Stimulated activated memory B cell treated with anti-CD40 and anti-IgM and Interleukin-4, amounts not matched to agents 10 μg/mL and 1 μg/mL and 100 μg/mL, for 72 hours (primary cell): ENCODE measurements around the gene ATG10.
A peak's percentile ranks its signal among the peaks of the same experiment; 100 is the strongest.

Experiments used
- ATAC-seq: fragments of 150-1000 bp; cut with Tn5 transposase; 2 replicates; pipeline ENCODE4 v1.10.0; 2021
- H3K27ac Mint-ChIP-seq: one replicate; pipeline ENCODE4 v1.8.0; 2022; ENCODE audit warnings: mild to moderate bottlenecking, mixed read lengths
- H3K27me3 Mint-ChIP-seq: one replicate; pipeline ENCODE4 v1.8.0; 2022; ENCODE audit warnings: mixed read lengths
- H3K36me3 Mint-ChIP-seq: one replicate; pipeline ENCODE4 v1.8.0; 2022; ENCODE audit warnings: mixed read lengths
- H3K4me1 Mint-ChIP-seq: one replicate; pipeline ENCODE4 v1.8.0; 2022; ENCODE audit warnings: mixed read lengths
- H3K4me3 Mint-ChIP-seq: one replicate; pipeline ENCODE4 v1.8.0; 2022; ENCODE audit warnings: mild to moderate bottlenecking, moderate library complexity, mixed read lengths
- H3K9me3 Mint-ChIP-seq: one replicate; pipeline ENCODE4 v1.8.0; 2022; ENCODE audit warnings: mixed read lengths

The ATG10 gene

DNA sequence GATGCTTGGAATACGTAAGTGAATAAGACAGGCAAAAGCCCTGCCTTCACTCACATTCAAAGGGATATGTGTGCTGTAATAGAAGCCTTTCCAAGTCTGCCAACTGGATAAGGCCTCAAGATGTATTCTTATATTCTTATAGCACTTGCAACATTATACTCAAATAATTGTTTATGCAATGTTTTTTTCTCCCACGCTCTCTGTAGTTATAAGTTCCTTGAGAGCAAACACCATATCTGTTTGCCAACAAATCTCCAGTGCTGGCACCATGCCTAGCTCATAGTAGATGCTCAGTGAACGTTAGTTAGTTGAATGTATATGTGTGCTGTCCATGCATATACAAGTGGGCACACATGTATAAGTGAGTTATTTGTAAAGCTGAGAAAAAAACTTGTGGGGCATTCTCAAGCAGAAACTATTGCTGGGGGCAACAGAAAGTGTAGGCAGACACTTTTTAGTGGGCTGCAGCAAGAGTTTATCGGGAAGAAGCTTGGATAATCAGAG, 181.2 kb downstream of the ATG10 start:
- Mint-ChIP-seq H3K4me3 (no peak overlapping the region), H3K27ac (no peak overlapping the region), H3K27me3 (no peaks in the 10 kb centered on the region), H3K9me3 (no peaks in the 10 kb centered on the region), H3K4me1 (no peaks in the 10 kb centered on the region), H3K36me3 (peaks cover 7% of the 10 kb centered on the region)
- ATAC-seq = no peak

DNA sequence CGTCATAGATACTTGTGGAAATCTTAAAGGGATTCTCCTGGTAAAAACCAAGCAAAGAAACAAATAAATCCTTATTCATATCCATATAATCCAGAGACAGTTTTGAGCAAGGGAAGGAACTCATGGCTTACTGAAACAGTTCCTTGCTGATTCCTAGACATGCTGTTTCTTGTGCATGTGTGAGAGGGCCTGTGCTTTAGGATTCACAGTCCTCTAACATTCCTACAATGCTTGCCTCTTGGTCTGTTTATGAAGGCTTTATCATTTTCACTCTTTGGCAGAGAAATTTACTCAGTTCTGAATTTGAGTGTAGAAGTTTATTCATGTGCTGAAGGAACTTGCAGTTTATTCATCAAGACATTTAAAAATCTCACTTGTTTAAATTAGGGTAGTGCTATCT, 183.0 kb downstream of the ATG10 start:
- no peak overlapping the region for H3K4me3 Mint-ChIP-seq
- no peaks in the 10 kb centered on the region for H3K36me3 Mint-ChIP-seq
- no peaks in the 10 kb centered on the region for H3K4me1 Mint-ChIP-seq
- no peaks in the 10 kb centered on the region for H3K9me3 Mint-ChIP-seq
- no peak for ATAC-seq
- H3K27ac Mint-ChIP-seq = no peak overlapping the region
- H3K27me3 Mint-ChIP-seq = no peaks in the 10 kb centered on the region

DNA sequence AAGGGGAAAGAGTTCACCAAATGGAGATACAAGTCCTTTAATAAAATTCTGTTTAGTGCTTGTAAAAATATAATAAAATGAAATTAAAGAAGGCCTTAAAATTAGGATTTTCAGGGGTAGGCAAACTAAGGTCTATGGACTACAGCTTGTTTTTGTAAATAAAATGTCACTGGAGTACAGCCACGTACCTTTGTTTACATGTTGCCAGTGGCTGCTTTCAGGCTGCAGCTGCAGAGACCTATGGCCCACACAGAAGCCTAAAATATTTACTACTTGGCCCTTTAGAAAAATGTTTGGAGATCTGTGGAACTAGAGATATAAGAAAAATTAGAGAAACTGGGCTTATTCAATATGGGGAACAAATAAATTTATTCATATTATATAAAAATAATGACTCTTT, 183.5 kb downstream of the ATG10 start:
- H3K36me3 Mint-ChIP-seq = no peaks in the 10 kb centered on the region
- H3K27ac Mint-ChIP-seq = no peak overlapping the region
- no peaks in the 10 kb centered on the region for H3K4me1 Mint-ChIP-seq
- H3K9me3 Mint-ChIP-seq = no peaks in the 10 kb centered on the region
- H3K27me3 Mint-ChIP-seq = no peaks in the 10 kb centered on the region
- no peak for ATAC-seq
- H3K4me3 Mint-ChIP-seq = no peak overlapping the region

DNA sequence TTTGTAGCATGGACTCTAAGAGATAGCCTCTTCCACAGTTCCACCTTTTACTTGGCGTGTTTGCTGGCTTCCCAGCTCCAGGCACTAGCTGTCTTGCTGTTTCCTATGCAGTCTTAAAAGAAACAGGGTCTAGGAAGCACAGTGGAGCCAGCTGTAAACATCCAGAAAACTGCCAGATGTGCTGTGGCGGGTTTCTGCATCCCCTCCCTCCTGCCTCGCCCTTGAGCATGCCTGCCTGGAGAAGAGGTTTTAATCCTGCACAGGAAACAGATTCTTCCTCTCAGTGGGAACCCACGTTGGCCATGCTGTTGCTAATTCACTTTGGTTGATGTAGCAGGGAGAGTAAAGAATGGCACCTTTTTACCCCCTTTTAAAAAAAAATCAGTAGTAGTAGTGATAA, 185.1 kb downstream of the ATG10 start:
- Mint-ChIP-seq H3K27ac (no peak overlapping the region), H3K4me3 (no peak overlapping the region), H3K36me3 (no peaks in the 10 kb centered on the region), H3K4me1 (no peaks in the 10 kb centered on the region), H3K9me3 (no peaks in the 10 kb centered on the region), H3K27me3 (no peaks in the 10 kb centered on the region)
- ATAC-seq = no peak

DNA sequence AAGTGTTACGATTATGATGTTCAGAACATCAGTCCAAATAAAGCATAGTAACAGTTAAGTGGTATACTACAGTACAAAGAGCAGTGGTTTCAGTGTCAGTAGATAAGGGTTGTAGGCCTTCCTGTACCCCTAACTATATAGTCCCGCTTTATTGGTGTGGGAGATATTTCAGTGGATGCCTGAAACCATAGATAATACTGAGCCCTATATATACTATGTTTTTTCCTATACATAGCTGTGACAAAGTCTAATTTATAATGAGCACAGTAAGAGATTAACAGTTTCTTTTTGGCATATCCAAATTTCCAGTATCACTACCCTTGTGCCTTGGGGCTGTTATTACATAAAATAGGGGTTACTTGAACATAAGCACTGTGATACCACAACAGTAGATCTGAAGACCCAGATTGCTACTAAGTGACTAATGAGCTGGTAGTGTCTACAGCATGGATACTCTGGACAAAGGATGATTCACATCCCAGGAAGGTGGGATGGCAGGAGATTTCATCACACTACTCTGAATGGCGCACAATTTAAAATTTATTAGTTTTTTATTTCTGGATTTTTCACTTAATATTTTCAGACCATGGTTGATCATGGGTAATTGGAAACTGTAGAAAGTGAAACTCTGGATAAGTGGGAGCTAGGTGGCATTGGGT, 187.1 kb downstream of the ATG10 start:
- ATAC-seq = no peak
- H3K4me1 Mint-ChIP-seq = no peaks in the 10 kb centered on the region
- no peaks in the 10 kb centered on the region for H3K36me3 Mint-ChIP-seq
- H3K4me3 Mint-ChIP-seq = no peak overlapping the region
- no peak overlapping the region for H3K27ac Mint-ChIP-seq
- H3K9me3 Mint-ChIP-seq = no peaks in the 10 kb centered on the region
- H3K27me3 Mint-ChIP-seq = no peaks in the 10 kb centered on the region

DNA sequence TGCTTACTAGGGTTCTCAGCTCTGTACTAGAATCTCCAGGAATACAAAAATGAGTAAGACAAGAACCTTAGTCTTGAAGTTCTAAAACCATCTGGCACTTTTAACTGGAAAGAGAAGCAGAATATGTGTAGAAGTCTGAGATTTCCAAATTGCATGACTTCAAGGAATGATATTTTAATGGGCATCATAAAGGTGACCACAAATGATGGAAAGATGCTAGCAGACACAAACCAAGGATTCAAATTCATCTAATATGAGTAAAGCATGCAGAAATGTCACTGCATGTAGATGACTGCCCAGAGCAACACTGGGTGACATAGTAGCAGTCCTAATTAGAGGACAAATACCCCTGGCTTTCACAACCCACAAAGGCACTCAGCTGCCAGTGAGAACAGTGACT, 189.1 kb downstream of the ATG10 start:
- ATAC-seq = no peak
- H3K27ac Mint-ChIP-seq = no peak overlapping the region
- no peaks in the 10 kb centered on the region for H3K4me1 Mint-ChIP-seq
- H3K27me3 Mint-ChIP-seq = no peaks in the 10 kb centered on the region
- H3K4me3 Mint-ChIP-seq = no peak overlapping the region
- H3K36me3 Mint-ChIP-seq = no peaks in the 10 kb centered on the region
- no peaks in the 10 kb centered on the region for H3K9me3 Mint-ChIP-seq

DNA sequence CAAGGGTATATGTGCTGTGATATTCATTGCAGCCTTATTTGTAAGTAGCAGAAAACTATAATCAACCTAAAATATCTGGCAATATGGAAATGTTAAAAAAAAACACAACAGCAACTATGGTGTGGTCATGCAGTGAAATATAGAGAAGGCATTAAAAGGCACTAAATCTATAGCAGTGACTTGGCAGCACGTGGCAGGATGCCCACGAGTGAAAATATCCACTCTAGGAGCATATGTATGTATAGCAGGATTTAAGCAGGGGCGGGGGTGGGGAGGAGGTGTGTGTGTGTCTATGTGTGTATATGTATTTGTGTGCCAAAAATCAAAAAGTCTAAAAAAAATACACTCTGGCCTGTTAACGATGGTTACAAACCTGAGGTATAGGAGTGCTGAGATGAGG, 190.8 kb downstream of the ATG10 start:
- no peaks in the 10 kb centered on the region for H3K9me3 Mint-ChIP-seq
- no peak overlapping the region for H3K4me3 Mint-ChIP-seq
- ATAC-seq = no peak
- H3K4me1 Mint-ChIP-seq = no peaks in the 10 kb centered on the region
- H3K27ac Mint-ChIP-seq = no peak overlapping the region
- no peaks in the 10 kb centered on the region for H3K27me3 Mint-ChIP-seq
- no peaks in the 10 kb centered on the region for H3K36me3 Mint-ChIP-seq

DNA sequence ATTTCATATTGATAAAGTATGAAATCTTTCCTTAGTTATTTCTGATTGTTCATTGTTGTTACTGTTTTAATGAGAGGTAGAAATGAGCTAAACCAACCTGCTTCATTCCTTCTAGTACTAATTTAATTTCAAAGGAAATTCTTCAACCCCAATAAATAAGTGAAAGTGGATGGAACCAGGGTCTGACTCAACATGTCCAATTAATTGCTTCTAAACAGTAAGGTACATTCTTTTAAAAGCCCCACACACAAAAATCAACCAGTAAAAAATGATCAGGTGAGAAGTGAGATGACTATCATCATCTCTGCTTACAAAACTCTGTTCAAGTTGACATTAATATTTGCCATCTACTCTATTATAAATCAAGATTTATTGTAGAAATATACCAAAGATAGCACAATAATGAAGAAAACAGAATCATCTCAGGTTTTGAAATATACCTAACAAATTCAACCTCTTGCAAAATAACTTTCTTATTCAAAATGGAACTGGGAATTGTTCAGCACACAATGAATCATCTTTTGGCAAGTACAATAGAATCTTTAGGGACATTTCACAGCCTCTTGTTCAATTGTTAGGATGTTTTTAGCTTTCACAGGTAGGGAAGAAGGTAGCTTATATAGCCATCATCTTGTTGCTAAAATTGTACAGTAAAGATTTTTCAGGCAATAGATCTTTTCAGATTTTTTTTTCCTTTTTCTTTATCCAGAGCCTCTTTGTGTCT, 191.8 kb downstream of the ATG10 start:
- no peaks in the 10 kb centered on the region for H3K9me3 Mint-ChIP-seq
- H3K4me1 Mint-ChIP-seq = no peaks in the 10 kb centered on the region
- no peaks in the 10 kb centered on the region for H3K36me3 Mint-ChIP-seq
- H3K4me3 Mint-ChIP-seq = no peak overlapping the region
- no peaks in the 10 kb centered on the region for H3K27me3 Mint-ChIP-seq
- no peak overlapping the region for H3K27ac Mint-ChIP-seq
- ATAC-seq = no peak

DNA sequence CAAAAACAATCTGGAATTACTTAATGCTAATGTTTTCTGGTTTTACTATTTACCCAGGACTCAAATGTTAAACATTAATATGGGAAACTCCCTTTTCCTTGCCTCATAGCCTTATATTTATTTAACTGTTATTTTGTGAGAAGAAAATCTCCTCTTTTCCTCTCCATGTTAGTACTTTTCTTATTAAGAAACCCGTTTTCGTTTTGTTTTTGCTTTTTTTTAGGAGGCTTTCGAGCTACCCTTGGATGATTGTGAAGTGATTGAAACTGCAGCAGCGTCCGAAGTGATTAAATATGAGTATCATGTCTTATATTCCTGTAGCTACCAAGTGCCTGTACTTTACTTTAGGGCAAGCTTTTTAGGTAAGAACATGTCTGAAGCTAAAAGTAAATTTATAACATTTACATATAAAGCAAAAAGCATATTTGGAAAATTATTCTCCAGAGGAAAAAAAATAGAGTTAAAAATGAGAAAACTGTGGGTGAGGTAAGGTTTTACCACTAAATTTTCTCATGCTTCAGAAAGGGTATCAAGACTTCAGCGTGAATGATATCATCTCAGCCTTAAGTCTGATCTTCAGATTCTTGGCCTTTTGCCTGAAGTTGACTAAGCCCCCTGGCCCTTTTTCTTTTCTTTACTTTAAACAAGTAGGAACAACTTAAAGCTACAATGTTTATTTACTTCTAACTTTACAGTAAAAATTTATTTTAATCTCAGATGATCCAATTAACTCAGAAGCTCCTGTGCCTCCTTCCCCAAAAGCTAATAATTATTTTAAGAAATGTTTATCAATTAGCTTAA, 192.6 kb downstream of the ATG10 start:
- H3K9me3 Mint-ChIP-seq = no peaks in the 10 kb centered on the region
- no peaks in the 10 kb centered on the region for H3K27me3 Mint-ChIP-seq
- ATAC-seq = no peak
- no peaks in the 10 kb centered on the region for H3K36me3 Mint-ChIP-seq
- H3K4me1 Mint-ChIP-seq = no peaks in the 10 kb centered on the region
- H3K4me3 Mint-ChIP-seq = no peak overlapping the region
- H3K27ac Mint-ChIP-seq = no peak overlapping the region

DNA sequence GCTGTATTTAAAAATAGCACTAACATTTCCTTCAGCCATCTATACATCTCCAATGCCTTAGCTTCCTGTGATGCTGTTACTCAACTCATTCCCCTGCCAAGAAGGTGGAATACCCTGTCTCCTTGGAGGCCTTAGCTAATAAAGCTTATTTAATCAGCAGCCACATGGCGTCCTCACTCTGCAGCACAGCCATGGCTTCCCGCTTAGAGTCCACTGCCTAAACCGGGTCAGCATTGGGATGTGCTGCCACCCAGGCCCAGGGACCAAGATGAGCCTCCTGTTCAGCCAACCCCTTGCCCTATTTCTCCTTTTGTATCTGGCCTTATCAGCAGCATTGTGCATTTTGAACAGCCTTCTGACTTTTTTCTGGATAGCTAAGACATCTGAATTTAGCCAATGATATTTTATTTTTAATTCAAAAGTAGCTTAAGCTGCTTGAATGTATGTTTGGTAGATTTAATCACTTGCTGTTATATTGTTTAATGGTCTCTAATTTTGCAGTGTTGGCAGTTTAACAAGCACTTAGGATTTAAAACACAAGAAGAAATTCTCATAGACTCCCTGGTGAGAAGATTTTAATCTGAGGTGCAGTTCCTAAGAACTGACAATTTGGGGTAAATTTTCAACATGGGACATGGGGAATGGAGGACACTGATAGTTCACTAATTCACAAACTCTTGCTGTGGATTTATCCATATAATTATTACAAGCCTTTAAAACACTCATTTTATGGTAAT, 193.3 kb downstream of the ATG10 start:
- no peaks in the 10 kb centered on the region for H3K9me3 Mint-ChIP-seq
- H3K27me3 Mint-ChIP-seq = no peaks in the 10 kb centered on the region
- H3K4me3 Mint-ChIP-seq = no peak overlapping the region
- H3K27ac Mint-ChIP-seq = no peak overlapping the region
- ATAC-seq = no peak
- peaks cover 6% of the 10 kb centered on the region for H3K4me1 Mint-ChIP-seq
- peaks cover 1% of the 10 kb centered on the region for H3K36me3 Mint-ChIP-seq

DNA sequence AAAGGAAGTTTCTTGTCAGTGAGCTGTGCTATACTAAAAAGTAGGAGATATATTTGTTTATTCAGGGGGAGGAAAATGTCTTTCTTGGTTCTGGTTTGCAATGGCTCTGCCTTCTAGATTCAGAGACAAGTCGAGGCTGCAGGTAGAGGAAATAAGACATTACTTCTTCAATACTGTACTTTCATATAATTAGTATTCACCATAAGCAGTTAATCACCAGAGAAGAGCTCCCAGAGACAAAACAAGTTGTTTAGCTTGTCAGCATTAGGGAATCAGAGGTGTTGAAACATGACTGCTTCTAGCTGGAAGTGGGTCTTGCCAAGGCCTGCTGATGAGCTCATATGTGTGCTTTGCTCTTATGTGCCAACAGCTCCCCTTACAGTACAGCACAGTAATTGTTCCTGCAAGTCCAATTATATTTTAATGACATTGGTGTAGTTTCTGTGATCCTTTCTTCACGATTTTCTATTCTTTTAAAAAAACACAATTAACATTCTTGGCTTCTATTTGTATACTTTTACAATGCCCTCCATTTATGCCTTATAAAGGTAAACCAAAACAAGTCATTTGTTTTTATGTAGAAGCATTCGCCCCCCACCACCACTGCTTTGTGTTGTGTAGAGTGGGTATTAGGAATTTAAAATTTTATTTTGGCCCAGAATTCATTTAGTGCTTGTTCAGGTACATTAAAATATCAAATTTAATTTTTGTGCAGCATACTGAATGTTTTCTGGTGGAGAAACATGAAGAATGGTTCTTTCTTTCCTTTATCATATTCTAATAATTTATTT, 194.1 kb downstream of the ATG10 start:
- peaks cover 6% of the 10 kb centered on the region for H3K36me3 Mint-ChIP-seq
- H3K27me3 Mint-ChIP-seq = no peaks in the 10 kb centered on the region
- ATAC-seq = peak; percentile 74
- H3K4me1 Mint-ChIP-seq = peaks cover 6% of the 10 kb centered on the region
- H3K4me3 Mint-ChIP-seq = no peak overlapping the region
- no peaks in the 10 kb centered on the region for H3K9me3 Mint-ChIP-seq
- H3K27ac Mint-ChIP-seq = no peak overlapping the region

DNA sequence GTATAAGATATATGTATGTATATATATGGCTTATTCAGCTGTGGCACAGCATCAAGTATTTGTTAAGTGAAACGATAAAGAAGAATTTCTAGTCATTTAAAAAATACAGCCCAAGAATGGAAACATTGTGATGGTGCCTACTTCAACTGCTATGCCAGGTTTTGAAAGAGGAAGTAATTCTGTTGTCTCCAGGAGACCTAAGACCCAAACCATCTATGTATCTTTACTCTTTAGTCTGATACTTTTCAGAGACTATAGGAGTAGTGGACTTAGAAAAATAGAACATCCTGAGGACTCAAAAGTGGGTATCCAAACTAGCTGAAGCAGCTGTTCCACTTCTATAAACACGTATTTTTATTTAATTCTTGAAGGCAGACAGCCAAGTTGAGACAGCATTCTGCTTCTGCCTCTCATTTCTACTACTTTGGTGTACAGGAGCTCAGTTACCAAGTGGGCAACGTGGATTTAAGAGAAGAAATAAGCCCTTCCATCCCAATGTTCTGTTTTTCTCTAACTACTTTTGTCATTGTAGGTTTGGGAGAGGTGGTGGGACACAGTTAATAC, 195.6 kb downstream of the ATG10 start:
- H3K9me3 Mint-ChIP-seq = no peaks in the 10 kb centered on the region
- peaks cover 6% of the 10 kb centered on the region for H3K36me3 Mint-ChIP-seq
- peaks cover 6% of the 10 kb centered on the region for H3K4me1 Mint-ChIP-seq
- H3K27ac Mint-ChIP-seq = no peak overlapping the region
- ATAC-seq = no peak
- H3K27me3 Mint-ChIP-seq = no peaks in the 10 kb centered on the region
- no peak overlapping the region for H3K4me3 Mint-ChIP-seq

DNA sequence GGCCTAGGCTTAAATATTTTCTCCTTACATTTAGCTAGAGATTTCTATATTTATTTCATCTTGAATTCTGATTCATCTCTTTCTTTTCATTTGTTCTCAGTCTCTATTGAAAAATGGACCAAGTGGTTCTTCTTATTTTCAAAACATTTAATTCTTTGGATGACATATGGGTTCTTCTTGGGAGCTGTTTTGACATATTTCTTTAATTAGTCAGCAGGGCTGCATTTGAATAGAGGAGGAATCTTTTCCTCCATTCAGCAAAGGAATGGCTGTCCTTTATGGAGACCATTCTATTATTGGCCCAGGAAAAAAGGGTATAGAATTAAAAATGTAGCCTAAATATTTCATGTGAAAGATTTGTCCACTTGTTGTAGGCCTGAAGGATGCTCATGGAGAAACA, 196.5 kb downstream of the ATG10 start:
- no peak for ATAC-seq
- peaks cover 6% of the 10 kb centered on the region for H3K36me3 Mint-ChIP-seq
- H3K27ac Mint-ChIP-seq = no peak overlapping the region
- no peaks in the 10 kb centered on the region for H3K27me3 Mint-ChIP-seq
- peaks cover 6% of the 10 kb centered on the region for H3K4me1 Mint-ChIP-seq
- H3K4me3 Mint-ChIP-seq = no peak overlapping the region
- no peaks in the 10 kb centered on the region for H3K9me3 Mint-ChIP-seq

DNA sequence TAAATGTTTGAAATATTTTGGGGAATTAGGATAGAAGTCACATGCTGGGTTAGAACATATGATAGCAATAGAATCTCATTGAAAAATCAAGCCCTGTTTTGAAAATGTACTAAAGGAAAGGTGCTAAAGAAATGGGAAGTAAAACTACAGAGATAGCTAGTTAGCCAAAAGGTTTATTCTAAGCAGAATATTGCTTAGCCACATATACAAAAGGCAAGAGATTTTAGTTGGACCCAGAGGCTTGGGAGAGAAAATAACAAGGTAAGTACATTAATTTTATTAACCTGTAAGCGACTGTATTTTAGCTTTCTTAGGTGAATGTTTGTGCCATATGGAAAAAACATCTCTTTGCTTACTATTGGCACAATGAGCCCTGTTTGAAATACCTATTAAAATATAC, 198.1 kb downstream of the ATG10 start:
- H3K4me1 Mint-ChIP-seq = peaks cover 21% of the 10 kb centered on the region
- H3K9me3 Mint-ChIP-seq = no peaks in the 10 kb centered on the region
- H3K36me3 Mint-ChIP-seq = peaks cover 6% of the 10 kb centered on the region
- H3K27me3 Mint-ChIP-seq = no peaks in the 10 kb centered on the region
- no peak overlapping the region for H3K27ac Mint-ChIP-seq
- ATAC-seq = no peak
- no peak overlapping the region for H3K4me3 Mint-ChIP-seq
